HCT116 (cell line): Measurements from ENCODE around the gene TWNK. TPM values are rescaled to one million over a fixed set of nuclear protein-coding genes. Genes with fewer than 3 reads are reported as not detected.

Experiments
- ATAC-seq: fragments of 200-7000 bp; cut with Tn5 transposase; 2 replicates; pipeline ENCODE4 v1.9.1; 2020; ENCODE audit warnings: mild to moderate bottlenecking, moderate library complexity
- BruUV-seq: library from RNA; stranded (reverse); fragments of 400-500 nt; replicated peaks from 2 replicates; lab custom pipeline; 2021; lab: Mats Ljungman, UMichigan
- CTCF ChIA-PET: fragments of 300-600 bp; sonication (Branson Sonifier 250); formaldehyde crosslinking; loops from one replicate; lab custom pipeline; 2021; ENCODE audit warnings: antibody characterized with exemption; lab: Charles Lee
- POLR2A ChIA-PET: fragments of 300-600, 350-600 bp; sonication (Branson Sonifier 250); formaldehyde crosslinking; loops from one replicate; lab custom pipeline; 2021; ENCODE audit warnings: antibody characterized with exemption; lab: Charles Lee
- RAD21 ChIA-PET, 2 experiments: fragments of 300-600 bp; sonication (Branson Sonifier 250); formaldehyde crosslinking; loops; one replicate each; lab custom pipeline; 2023; ENCODE audit warnings: low total read pairs in 2 of 2; ENCODE audit not compliant: uncharacterized antibody in 2 of 2, unreplicated experiment in 2 of 2, low non-redundant PET in 1 of 2; lab: Charles Lee
- DNase-seq: peaks from one replicate; pipeline ENCODE4 v3.0.0-alpha.2; 2010; ENCODE audit warnings: low read depth, low spot score
- H2AFZ ChIP-seq: fragments of 200-600 bp; shearing (Covaris generic), sonication (generic); 2 replicates; pipeline ENCODE4 v1.6.1; 2017; ENCODE audit warnings: low read depth, mixed run types, mixed read lengths, antibody characterized with exemption, low read length; ENCODE audit not compliant: poor library complexity, severe bottlenecking
- H3K27ac ChIP-seq: 2 replicates; pipeline ENCODE4 v1.5.1; 2012; ENCODE audit warnings: low read depth, low read length
- H3K27me3 ChIP-seq: fragments of 200-600 bp; sonication (generic); 2 replicates; pipeline ENCODE4 v1.6.1; 2016; ENCODE audit warnings: mixed run types, low read length, mixed read lengths; ENCODE audit not compliant: insufficient read depth
- H3K36me3 ChIP-seq, 2 experiments: fragments of 200-500 bp in 1 of 2; fragments of 200-600 bp in 1 of 2; sonication (Bioruptor generic) in 1 of 2; sonication (generic) in 1 of 2; 2 replicates each; pipeline versions ENCODE4 v1.5.1 to v1.6.1; 2014 to 2016; ENCODE audit warnings: low read length in 2 of 2, inconsistent platforms in 1 of 2, mixed read lengths in 1 of 2, mixed run types in 1 of 2; ENCODE audit not compliant: insufficient read depth in 2 of 2, control insufficient read depth in 1 of 2
- H3K4me1 ChIP-seq, 2 experiments: fragments of 200-600 bp in 1 of 2; sonication (generic) in 1 of 2; 2 replicates each; pipeline versions ENCODE4 v1.5.1 to v1.6.1; 2012 to 2017; ENCODE audit warnings: low read length in 2 of 2, inconsistent platforms in 1 of 2, mild to moderate bottlenecking in 1 of 2, mixed read lengths in 1 of 2, mixed run types in 1 of 2, moderate library complexity in 1 of 2; ENCODE audit not compliant: insufficient read depth in 2 of 2, control insufficient read depth in 1 of 2
- H3K4me2 ChIP-seq: fragments of 200-600 bp; sonication (generic); 2 replicates; pipeline ENCODE4 v1.6.1; 2017; ENCODE audit warnings: mixed run types, low read length, mixed read lengths
- H3K4me3 ChIP-seq, 2 experiments: fragments of 200-600 bp in 1 of 2; sonication (generic) in 1 of 2; replicated peaks in 1 of 2; 2 replicates each; pipeline ENCODE4 v1.5.1; 2011 to 2016; ENCODE audit warnings: low read length in 2 of 2, control low read depth in 1 of 2, low read depth in 1 of 2, mild to moderate bottlenecking in 1 of 2, mixed read lengths in 1 of 2, mixed run types in 1 of 2
- H3K79me2 ChIP-seq: fragments of 200-600 bp; sonication (generic); 2 replicates; pipeline ENCODE4 v1.6.1; 2017; ENCODE audit warnings: mild to moderate bottlenecking, mixed run types, low read length, moderate library complexity, mixed read lengths; ENCODE audit not compliant: insufficient read depth
- H3K9ac ChIP-seq: fragments of 200-600 bp; sonication (generic); 2 replicates; pipeline ENCODE4 v1.6.1; 2016; ENCODE audit warnings: low read length, mixed read lengths
- H3K9me2 ChIP-seq: fragments of 200-600 bp; sonication (generic), shearing (Covaris generic); 2 replicates; pipeline ENCODE4 v1.6.1; 2017; ENCODE audit warnings: mixed run types, mild to moderate bottlenecking, moderate library complexity; ENCODE audit not compliant: insufficient read depth
- H3K9me3 ChIP-seq, 2 experiments: fragments of 200-500 bp in 1 of 2; fragments of 200-600 bp in 1 of 2; sonication (Bioruptor generic) in 1 of 2; sonication (generic) in 1 of 2; 2 replicates each; pipeline ENCODE4 v1.6.1; 2014 to 2017; ENCODE audit warnings: low read length in 2 of 2, mixed read lengths in 2 of 2, inconsistent platforms in 1 of 2, low read depth in 1 of 2, mild to moderate bottlenecking in 1 of 2, mixed run types in 1 of 2, moderate library complexity in 1 of 2; ENCODE audit not compliant: control insufficient read depth in 1 of 2, insufficient read depth in 1 of 2
- H4K20me1 ChIP-seq: fragments of 200-600 bp; sonication (generic), shearing (Covaris generic); 2 replicates; pipeline ENCODE4 v1.6.1; 2017; ENCODE audit warnings: mixed run types, mild to moderate bottlenecking, moderate library complexity; ENCODE audit not compliant: insufficient read depth
- CBX3 ChIP-seq: IDR thresholded peaks from 2 replicates; pipeline ENCODE4 v1.6.1; 2012; ENCODE audit warnings: low read depth
- CEBPB ChIP-seq: IDR thresholded peaks from 2 replicates; pipeline ENCODE4 v1.6.1; 2012; ENCODE audit warnings: low read depth
- EGR1 ChIP-seq: IDR thresholded peaks from 2 replicates; pipeline ENCODE4 v1.6.1; 2012; ENCODE audit warnings: low read depth
- ELF1 ChIP-seq: IDR thresholded peaks from 2 replicates; pipeline ENCODE4 v1.6.1; 2012; ENCODE audit warnings: low read depth, borderline replicate concordance
- EZH2 ChIP-seq: fragments of 200-600 bp; sonication (generic); IDR thresholded peaks from 2 replicates; pipeline ENCODE4 v1.6.1; 2017; ENCODE audit warnings: antibody characterized with exemption, mixed run types
- EZH2phosphoT487 ChIP-seq: fragments of 200-600 bp; IDR thresholded peaks from 2 replicates; pipeline ENCODE4 v1.6.1; 2018; ENCODE audit warnings: antibody characterized with exemption, borderline replicate concordance
- FOSL1 ChIP-seq: IDR thresholded peaks from 2 replicates; pipeline ENCODE4 v1.6.1; 2012; ENCODE audit warnings: low read depth
- POLR2A ChIP-seq: IDR thresholded peaks from 2 replicates; pipeline ENCODE4 v1.7.0; 2011; ENCODE audit warnings: borderline replicate concordance; ENCODE audit not compliant: insufficient read depth, insufficient read length; ENCODE audit errors: extremely low read depth
- POLR2AphosphoS5 ChIP-seq: IDR thresholded peaks from 2 replicates; pipeline ENCODE4 v1.6.1; 2011; ENCODE audit warnings: mild to moderate bottlenecking, low read depth, low read length, moderate library complexity
- SRF ChIP-seq: IDR thresholded peaks from 2 replicates; pipeline ENCODE4 v1.6.1; 2012; ENCODE audit warnings: low read depth
- YY1 ChIP-seq: IDR thresholded peaks from 2 replicates; pipeline ENCODE4 v1.6.1; 2011; ENCODE audit warnings: low read length, low read depth, moderate library complexity, mild to moderate bottlenecking; ENCODE audit not compliant: insufficient replicate concordance; ENCODE audit errors: extremely low read depth
- ZFX ChIP-seq: fragments of 450-650 bp; IDR thresholded peaks from 2 replicates; pipeline ENCODE4 v1.6.1; 2017
- intact Hi-C: fragments of 100-400 bp; cut with micrococcal nuclease; formaldehyde crosslinking; loops from 2 replicates; pipeline ENCODE4 v1.10.0; 2022
- total RNA-seq: library from RNA; stranded (reverse); gene quantifications from one replicate; pipeline ENCODE4 v1.2.1, GENCODE V29; 2021; ENCODE audit not compliant: unreplicated experiment
- TF ChIP-seq, protein P1 (sequence below): IDR thresholded peaks from 2 replicates; pipeline ENCODE4 v1.6.1; 2012
- TF ChIP-seq, protein P2 (sequence below): IDR thresholded peaks from 2 replicates; pipeline ENCODE4 v1.6.1; 2011; ENCODE audit warnings: mild to moderate bottlenecking, low read length, moderate library complexity; ENCODE audit not compliant: insufficient replicate concordance; ENCODE audit errors: extremely low read depth
- TF ChIP-seq, protein P3 (sequence below), 3 experiments: fragments of 200-600 bp in 1 of 3; sonication (generic) in 1 of 3; IDR thresholded peaks in 2 of 3; conservative IDR thresholded peaks in 1 of 3; 2 replicates each; pipeline ENCODE4 v1.5.1; 2012 to 2017; ENCODE audit warnings: low read depth in 2 of 3, low read length in 2 of 3, antibody characterized with exemption in 1 of 3, borderline replicate concordance in 1 of 3, control low read depth in 1 of 3, mild to moderate bottlenecking in 1 of 3, mixed read lengths in 1 of 3, mixed run types in 1 of 3, moderate library complexity in 1 of 3; ENCODE audit not compliant: insufficient read depth in 1 of 3

TWNK gene
- total RNA-seq, 1 experiment from 2014 or later = 42.1 TPM

GRCh38 chr10:100997360-100998182 is 10.2 kb downstream of the TWNK start:
- peaks cover 21 to 62% of the 10 kb centered on the region in 2 experiments for H3K4me1 ChIP-seq
- intact Hi-C loops = no loop called here
- no TSS peak for BruUV-seq

More at GRCh38 chr10:100997360-100998182, 10.2 kb downstream of the TWNK start:
- ChIA-PET CTCF (interaction anchor here (0.7 to 8.3 kb wide), 20 partner anchors 9 to 842 kb away, joined by 3 to 118 read pairs (median 4); partner anchors contain the start of genes MRPL43, PDZD7, SFXN3 and TWNK), POLR2A (interaction anchor here (0.6 to 1.4 kb wide), 10 partner anchors 9 to 651 kb away, joined by 3 to 9 read pairs (median 5); partner anchors contain the start of genes MRPL43, PDZD7, SCD and SFXN3), RAD21 (interaction anchor here (0.6 to 2.4 kb wide), 6 partner anchors 12 to 60 kb away, joined by 3 to 10 read pairs (median 4); no protein-coding TSS in a partner anchor)
- no peaks in the 10 kb centered on the region for H4K20me1 ChIP-seq
- H2AFZ ChIP-seq = no peak overlapping the region
- TF ChIP-seq POLR2A (peak; percentile 16), POLR2AphosphoS5 (peak; percentile 81), YY1 (peak; percentile 71), FOSL1 (no peak), EGR1 (no peak), ZFX (peak; percentile 88), ELF1 (no peak), SRF (no peak), CEBPB (no peak), CBX3 (no peak), EZH2 (no peak), EZH2phosphoT487 (no peak)
- TF ChIP-seq, protein P1, sequence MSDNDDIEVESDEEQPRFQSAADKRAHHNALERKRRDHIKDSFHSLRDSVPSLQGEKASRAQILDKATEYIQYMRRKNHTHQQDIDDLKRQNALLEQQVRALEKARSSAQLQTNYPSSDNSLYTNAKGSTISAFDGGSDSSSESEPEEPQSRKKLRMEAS = no peak
- TF ChIP-seq, protein P2, sequence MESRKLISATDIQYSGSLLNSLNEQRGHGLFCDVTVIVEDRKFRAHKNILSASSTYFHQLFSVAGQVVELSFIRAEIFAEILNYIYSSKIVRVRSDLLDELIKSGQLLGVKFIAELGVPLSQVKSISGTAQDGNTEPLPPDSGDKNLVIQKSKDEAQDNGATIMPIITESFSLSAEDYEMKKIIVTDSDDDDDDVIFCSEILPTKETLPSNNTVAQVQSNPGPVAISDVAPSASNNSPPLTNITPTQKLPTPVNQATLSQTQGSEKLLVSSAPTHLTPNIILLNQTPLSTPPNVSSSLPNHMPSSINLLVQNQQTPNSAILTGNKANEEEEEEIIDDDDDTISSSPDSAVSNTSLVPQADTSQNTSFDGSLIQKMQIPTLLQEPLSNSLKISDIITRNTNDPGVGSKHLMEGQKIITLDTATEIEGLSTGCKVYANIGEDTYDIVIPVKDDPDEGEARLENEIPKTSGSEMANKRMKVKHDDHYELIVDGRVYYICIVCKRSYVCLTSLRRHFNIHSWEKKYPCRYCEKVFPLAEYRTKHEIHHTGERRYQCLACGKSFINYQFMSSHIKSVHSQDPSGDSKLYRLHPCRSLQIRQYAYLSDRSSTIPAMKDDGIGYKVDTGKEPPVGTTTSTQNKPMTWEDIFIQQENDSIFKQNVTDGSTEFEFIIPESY = peak; percentile 12
- TF ChIP-seq, protein P3, sequence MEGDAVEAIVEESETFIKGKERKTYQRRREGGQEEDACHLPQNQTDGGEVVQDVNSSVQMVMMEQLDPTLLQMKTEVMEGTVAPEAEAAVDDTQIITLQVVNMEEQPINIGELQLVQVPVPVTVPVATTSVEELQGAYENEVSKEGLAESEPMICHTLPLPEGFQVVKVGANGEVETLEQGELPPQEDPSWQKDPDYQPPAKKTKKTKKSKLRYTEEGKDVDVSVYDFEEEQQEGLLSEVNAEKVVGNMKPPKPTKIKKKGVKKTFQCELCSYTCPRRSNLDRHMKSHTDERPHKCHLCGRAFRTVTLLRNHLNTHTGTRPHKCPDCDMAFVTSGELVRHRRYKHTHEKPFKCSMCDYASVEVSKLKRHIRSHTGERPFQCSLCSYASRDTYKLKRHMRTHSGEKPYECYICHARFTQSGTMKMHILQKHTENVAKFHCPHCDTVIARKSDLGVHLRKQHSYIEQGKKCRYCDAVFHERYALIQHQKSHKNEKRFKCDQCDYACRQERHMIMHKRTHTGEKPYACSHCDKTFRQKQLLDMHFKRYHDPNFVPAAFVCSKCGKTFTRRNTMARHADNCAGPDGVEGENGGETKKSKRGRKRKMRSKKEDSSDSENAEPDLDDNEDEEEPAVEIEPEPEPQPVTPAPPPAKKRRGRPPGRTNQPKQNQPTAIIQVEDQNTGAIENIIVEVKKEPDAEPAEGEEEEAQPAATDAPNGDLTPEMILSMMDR (IDR thresholded peaks at IDR 0.05 in 2 of 3, conservative IDR thresholded peaks at IDR 0.05 in 1 of 3; ENCODE audit: borderline replicate concordance in 1 of 3, insufficient read depth in 1 of 3, low read depth in 2 of 3, low read length in 2 of 3) = peak in 2 of 3 experiments; percentile 98 to 99; a peak in 4 of 6 replicates
- H3K4me2 ChIP-seq = peak overlapping the region; percentile 98
- H3K79me2 ChIP-seq = peaks cover 39% of the 10 kb centered on the region
- no peaks in the 10 kb centered on the region for H3K9me3 ChIP-seq
- peak; percentile 76 for DNase-seq
- H3K4me3 ChIP-seq = peak overlapping the region; percentile 88 to 92
- H3K9ac ChIP-seq = peak overlapping the region; percentile 94
- peaks cover 6 to 22% of the 10 kb centered on the region in 2 experiments; a peak in 2 of 4 replicates for H3K36me3 ChIP-seq
- H3K9me2 ChIP-seq = no peaks in the 10 kb centered on the region
- H3K27ac ChIP-seq = peak overlapping the region; percentile 87
- ATAC-seq = peak; percentile 59
- H3K27me3 ChIP-seq = no peaks in the 10 kb centered on the region
